ENCODE measurements around the gene LRRC46. TPM values are rescaled to one million over a fixed set of nuclear protein-coding genes. Genes with fewer than 3 reads are reported as not detected.

LRRC46 gene
- total and polyA plus RNA-seq, 9 of the 15 experiments (the other 6 are each of a cell fraction or from before 2014, with no cell fraction given): 0.39 to 1.4 (median 0.53) TPM; not detected in 1

GRCh38 chr17:47850373-47850691, 18.9 kb downstream of the LRRC46 start:
- peak overlapping the region; percentile 69 for H2AFZ ChIP-seq (ENCODE audit: low read depth, low read length)
- ATAC-seq: peak; percentile 2; the same call in 1 of the 3 replicates
- POLR2A ChIA-PET: interaction anchor here (0.6 to 2.2 kb wide), 10 partner anchors 9 to 133 kb away, joined by 3 to 10 read pairs (median 3); partner anchors contain the start of gene SP2
- no peak for TF ChIP-seq REST (IDR thresholded peaks at IDR 0.05; ENCODE audit: borderline replicate concordance)
- no peak for TF ChIP-seq REST (CRISPR knock-in tag; IDR thresholded peaks at IDR 0.05; ENCODE audit: low read depth)

More at GRCh38 chr17:47850373-47850691, 18.9 kb downstream of the LRRC46 start:
- CTCF ChIA-PET (ENCODE audit: low intra/inter-chr PET ratio): interaction anchor here (1.6 kb wide), 1 partner anchor 40 kb away, joined by 11 read pairs; no protein-coding TSS in a partner anchor
- H3K9me1 ChIP-seq (ENCODE audit: control insufficient read depth, insufficient read depth, low read length): no peaks in the 10 kb centered on the region
- no peaks in the 10 kb centered on the region; the same call in 2 of the 3 replicates for H3K36me3 ChIP-seq (ENCODE audit: control insufficient read depth, insufficient read depth, low read length)
- H3K4me2 ChIP-seq (ENCODE audit: insufficient read depth, low read length): peak overlapping the region; percentile 86
- peak overlapping the region; percentile 43 for H3K4me3 ChIP-seq
- FAIRE-seq (peak; percentile 35), DNase-seq (ENCODE audit: extremely low read depth in 1 of 4, low spot score in 3 of 4) (no peak)
- in situ Hi-C loops (cut with MboI): no loop called here
- no peaks in the 10 kb centered on the region for H3K9me3 ChIP-seq (replicated peaks; ENCODE audit: control insufficient read depth, insufficient read depth, low read depth, low read length)
- BruUV-seq (replicated peaks): no TSS peak
- peak overlapping the region; percentile 25; the same call in 1 of the 3 replicates for H3K27ac ChIP-seq (ENCODE audit: extremely low read depth, low read depth, low read length)
- peak overlapping the region; percentile 67 to 92 for H3K9ac ChIP-seq (ENCODE audit: insufficient read depth in 1 of 2, low read depth in 2 of 2, low read length in 2 of 2)
- 51% methylated on average over 9 of the region's 9 CpGs for WGBS (ENCODE audit: insufficient coverage, low coverage, missing lambda C conversion rate)
- H3K4me1 ChIP-seq (replicated peaks in 1 of 2; ENCODE audit: control insufficient read depth in 2 of 2, insufficient read depth in 2 of 2, low read length in 2 of 2): peaks cover 33 to 45% of the 10 kb centered on the region in 2 experiments; a peak in 4 of 5 replicates
- peaks cover 18% of the 10 kb centered on the region for H3K79me2 ChIP-seq (ENCODE audit: control insufficient read depth, insufficient read depth, low read length)
- peaks cover 0 to 2% of the 10 kb centered on the region in 2 experiments; a peak in 1 of 5 replicates for H3K27me3 ChIP-seq (ENCODE audit: control insufficient read depth in 2 of 2, insufficient read depth in 2 of 2, low read length in 2 of 2)
- H4K20me1 ChIP-seq (replicated peaks; ENCODE audit: control insufficient read depth, insufficient read depth, low read length): no peaks in the 10 kb centered on the region
- intact Hi-C loops (cut with micrococcal nuclease): no loop called here
